ENCODE data around the gene VPS4B.

The VPS4B gene

GRCh38 chr18:63394954-63395353, 27.3 kb downstream of the VPS4B start:
- TF ChIP-seq ZFX (IDR thresholded peaks at IDR 0.05) (no peak), CTCF (conservative IDR thresholded peaks at IDR 0.05) (no peak)
- H3K27ac ChIP-seq: no peak overlapping the region

DNA sequence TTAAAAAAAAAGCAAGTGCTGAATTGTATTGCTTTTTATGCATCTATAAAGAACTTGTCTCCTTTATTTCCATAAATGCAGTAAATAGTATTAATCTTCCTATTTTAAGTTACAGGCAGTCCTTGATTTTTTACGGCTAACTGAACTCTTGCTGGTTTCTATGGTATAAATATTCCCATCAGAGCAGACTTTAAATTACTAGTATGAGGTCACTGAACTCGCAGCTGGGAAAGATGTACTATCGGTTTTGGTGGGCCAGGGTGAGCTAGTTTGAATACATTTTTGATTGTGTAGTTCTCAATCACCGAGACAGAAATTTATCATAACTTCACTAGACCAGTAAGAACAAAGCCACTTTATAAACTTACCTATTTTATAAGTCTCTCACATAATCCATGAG, 34.4 kb downstream of the VPS4B start:
- TF ChIP-seq ZFX (IDR thresholded peaks at IDR 0.05) (no peak), CTCF (conservative IDR thresholded peaks at IDR 0.05) (no peak)
- H3K27ac ChIP-seq: no peak overlapping the region

GRCh38 chr18:63382843-63383242, 39.4 kb downstream of the VPS4B start:
- no peak for TF ChIP-seq ZFX (IDR thresholded peaks at IDR 0.05)
- TF ChIP-seq CTCF (conservative IDR thresholded peaks at IDR 0.05): no peak
- no peak overlapping the region for H3K27ac ChIP-seq

DNA sequence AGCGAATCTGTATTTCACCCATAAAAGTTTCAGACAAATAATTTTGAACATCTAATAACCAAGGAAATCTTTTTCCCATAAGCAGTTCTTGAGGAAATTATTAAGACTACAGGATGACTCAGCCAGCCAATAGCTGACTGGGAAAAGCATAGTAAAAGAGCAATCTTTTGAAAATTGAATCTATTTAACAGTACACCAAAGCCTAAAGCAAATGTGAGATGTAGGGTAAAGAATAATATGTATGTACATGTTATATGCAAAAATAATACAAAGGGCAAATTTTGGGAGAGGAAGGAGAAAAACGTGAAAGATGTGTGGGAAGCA, 42.7 kb downstream of the VPS4B start:
- no peak for TF ChIP-seq CTCF (conservative IDR thresholded peaks at IDR 0.05)
- no peak overlapping the region for H3K27ac ChIP-seq

- H3K27ac ChIP-seq: no peak overlapping the region
- TF ChIP-seq ZFX (IDR thresholded peaks at IDR 0.05) (no peak), CTCF (conservative IDR thresholded peaks at IDR 0.05) (no peak)
Measured at GRCh38 chr18:63378919-63379638, 43.2 kb downstream of the VPS4B start.

DNA sequence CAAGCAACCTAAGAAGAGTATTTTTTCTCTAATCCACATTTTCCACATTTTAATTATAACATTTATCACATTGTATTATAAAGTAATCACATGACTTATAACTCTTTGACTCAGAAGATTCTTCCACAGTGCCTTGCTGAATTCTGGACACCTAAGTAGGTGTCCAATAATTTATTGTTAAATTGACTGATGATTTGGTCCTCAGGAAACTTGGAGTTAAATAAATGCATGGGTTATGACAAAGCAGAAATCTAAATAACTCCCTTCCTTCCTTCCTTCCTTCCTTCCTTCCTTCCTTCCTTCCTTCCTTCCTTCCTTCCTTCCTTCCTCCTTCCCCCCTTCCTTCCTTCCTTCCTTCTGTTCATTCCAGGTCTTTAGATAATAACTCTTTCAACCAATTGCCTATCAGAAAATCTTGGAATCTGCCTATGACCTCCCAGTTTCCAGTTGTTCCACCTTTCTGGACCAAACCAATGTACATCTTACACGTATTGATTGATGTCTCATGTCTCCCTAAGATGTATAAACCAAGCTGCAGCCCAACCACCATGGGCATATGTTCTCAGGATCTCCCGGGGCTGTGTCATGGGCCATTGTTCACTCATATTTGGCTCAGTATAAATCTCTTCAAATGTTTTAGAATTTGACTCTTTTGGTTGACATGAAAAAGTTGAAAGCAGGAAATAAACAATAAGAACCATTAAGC, 44.8 kb downstream of the VPS4B start:
- TF ChIP-seq ZFX (IDR thresholded peaks at IDR 0.05) (no peak), CTCF (conservative IDR thresholded peaks at IDR 0.05) (no peak)
- no peak overlapping the region for H3K27ac ChIP-seq

DNA sequence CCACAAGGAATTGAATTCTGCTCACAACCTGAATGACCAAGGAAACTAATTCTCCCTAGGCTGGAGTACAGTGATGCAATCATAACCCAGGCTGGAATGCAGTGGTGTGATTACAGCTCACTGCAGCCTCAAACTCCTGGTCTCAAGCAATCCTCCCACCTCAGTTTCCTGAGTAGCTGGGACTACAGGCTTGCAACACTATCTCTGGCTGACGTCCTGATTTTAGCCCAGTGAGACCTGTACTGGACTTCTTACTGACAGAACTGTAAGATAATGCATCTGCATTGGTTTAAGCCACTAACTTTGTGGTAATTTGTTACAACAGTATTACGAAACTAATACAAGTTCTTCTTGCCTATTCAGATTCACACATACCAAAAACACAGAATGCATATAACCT, 45.7 kb downstream of the VPS4B start:
- TF ChIP-seq ZFX (IDR thresholded peaks at IDR 0.05) (no peak), CTCF (conservative IDR thresholded peaks at IDR 0.05) (no peak)

More for the DNA sequence above, 45.7 kb downstream of the VPS4B start:
- H3K27ac ChIP-seq: no peak overlapping the region
